ENCODE measurements around the gene POLN.

POLN gene

DNA sequence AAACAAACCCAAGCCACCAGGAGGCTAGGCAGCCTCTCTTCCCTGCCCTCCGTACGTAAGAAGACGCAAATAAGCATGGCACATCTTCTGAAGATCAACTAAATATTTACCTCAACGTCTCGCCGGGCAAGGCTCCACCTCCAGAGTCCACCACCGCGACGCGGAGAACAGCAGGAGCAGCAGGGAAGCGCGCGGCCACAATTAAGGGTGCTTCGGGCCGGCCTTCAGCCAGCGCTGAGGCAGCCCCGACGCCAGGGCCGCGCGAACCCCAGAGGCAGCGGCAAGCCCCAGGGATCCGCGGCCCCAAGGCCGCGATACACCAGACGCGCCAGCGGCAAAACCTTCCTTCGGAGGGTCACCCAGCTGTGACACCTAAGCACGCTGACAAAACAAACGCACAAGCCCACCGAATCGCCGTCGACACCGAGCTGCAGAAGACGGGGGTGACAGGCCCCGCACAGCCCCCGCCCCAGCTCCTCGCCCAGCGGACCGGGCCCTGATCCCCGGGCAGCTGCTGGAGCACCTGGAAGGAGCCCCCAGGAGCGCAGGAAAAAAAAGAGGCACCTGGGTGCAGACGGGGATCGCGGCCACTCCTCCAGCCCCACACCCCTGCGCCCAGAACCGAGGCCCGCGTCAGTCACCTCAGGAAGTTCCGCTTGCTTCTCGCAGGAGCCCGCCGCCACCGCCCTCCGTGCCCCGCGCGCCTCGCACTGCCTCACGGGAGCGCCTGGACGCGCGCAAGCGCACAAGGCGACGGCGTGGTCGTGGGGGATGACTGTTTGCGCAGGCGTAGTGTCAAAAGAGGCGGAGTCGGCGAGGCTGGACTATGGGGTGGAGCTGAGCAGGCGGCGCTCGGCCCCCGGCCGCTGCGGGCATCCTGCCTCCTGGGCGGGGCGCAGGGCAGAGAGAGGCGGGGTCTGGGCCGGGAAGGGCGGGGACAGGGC is at the start of gene POLN, which contains the start of gene HAUS3:
Gene POLN, minus strand, starts transcription at position 712 of the 944 bp plus-strand sequence. CDS start 12,890 bp downstream, outside the sequence.
Gene HAUS3, minus strand, starts transcription at position 712 of the 944 bp plus-strand sequence. CDS start 1,175 bp downstream, outside the sequence.
- Mint-ChIP-seq H3K27me3 (ENCODE audit: low read depth) (no peaks in the 10 kb centered on the region), H3K27ac (peak within 1 kb of the TSS in 2 of 3 experiments; percentile 1 to 52), H3K4me3 (peak within 1 kb of the TSS; percentile 88 to 92 (median 89)), H3K4me1 (peaks cover 51% of the 10 kb centered on the region), H3K9me3 (no peaks in the 10 kb centered on the region), H3K36me3 (ENCODE audit: low read depth) (peaks cover 10% of the 10 kb centered on the region)
- peak in 1 of 3 experiments; percentile 8 for TF ChIP-seq CTCF (IDR thresholded peaks at IDR 0.05; ENCODE audit: unreplicated experiment in 3 of 3)

- Mint-ChIP-seq H3K27ac (peak overlapping the region in 2 of 3 experiments; percentile 51 to 52), H3K4me3 (no peak overlapping the region), H3K27me3 (ENCODE audit: low read depth) (peaks cover 9% of the 10 kb centered on the region), H3K36me3 (ENCODE audit: low read depth) (no peaks in the 10 kb centered on the region), H3K4me1 (peaks cover 32% of the 10 kb centered on the region), H3K9me3 (no peaks in the 10 kb centered on the region)
- TF ChIP-seq CTCF (IDR thresholded peaks at IDR 0.05; ENCODE audit: unreplicated experiment in 3 of 3) = no peak
Measured at GRCh38 chr4:2290974-2291704, 49.2 kb upstream of the POLN start.

- H3K9me3 Mint-ChIP-seq = no peaks in the 10 kb centered on the region
- H3K36me3 Mint-ChIP-seq (ENCODE audit: low read depth) = no peaks in the 10 kb centered on the region
- no peak overlapping the region for H3K4me3 Mint-ChIP-seq
- H3K27me3 Mint-ChIP-seq (ENCODE audit: low read depth) = peaks cover 9% of the 10 kb centered on the region
- TF ChIP-seq CTCF (IDR thresholded peaks at IDR 0.05; ENCODE audit: unreplicated experiment in 3 of 3) = no peak
- H3K27ac Mint-ChIP-seq = peak overlapping the region in 1 of 3 experiments; percentile 52
- H3K4me1 Mint-ChIP-seq = peaks cover 32% of the 10 kb centered on the region
Measured at GRCh38 chr4:2290488-2290887, 48.6 kb upstream of the POLN start.

DNA sequence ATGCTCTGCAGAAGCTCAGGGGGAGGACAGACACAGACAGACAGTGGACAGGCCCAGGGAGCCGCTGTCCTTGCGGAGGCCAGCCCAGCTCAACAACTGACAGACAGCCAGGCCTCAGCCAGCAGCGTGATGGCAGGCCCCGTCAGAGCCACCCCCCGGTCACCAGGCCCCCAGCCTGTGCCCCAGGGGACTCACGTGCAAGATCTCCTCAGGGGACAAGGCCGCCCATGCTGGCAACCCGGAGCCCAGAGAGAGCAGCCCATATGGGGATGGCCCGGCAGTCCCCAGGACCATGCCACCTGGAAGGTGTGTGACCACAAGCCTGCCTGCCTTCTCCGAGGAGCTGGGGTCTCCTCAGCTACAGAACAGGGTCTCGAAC is 48.0 kb upstream of the POLN start:
- H3K27me3 Mint-ChIP-seq (ENCODE audit: low read depth) = peaks cover 9% of the 10 kb centered on the region
- no peak overlapping the region for H3K4me3 Mint-ChIP-seq
- no peaks in the 10 kb centered on the region for H3K36me3 Mint-ChIP-seq (ENCODE audit: low read depth)
- H3K9me3 Mint-ChIP-seq = no peaks in the 10 kb centered on the region
- no peak for TF ChIP-seq CTCF (IDR thresholded peaks at IDR 0.05; ENCODE audit: unreplicated experiment in 3 of 3)
- no peak overlapping the region for H3K27ac Mint-ChIP-seq
- peaks cover 32% of the 10 kb centered on the region for H3K4me1 Mint-ChIP-seq

GRCh38 chr4:2289311-2289954 is 47.5 kb upstream of the POLN start:
- Mint-ChIP-seq H3K4me3 (no peak overlapping the region), H3K27ac (no peak overlapping the region), H3K4me1 (peaks cover 32% of the 10 kb centered on the region), H3K9me3 (no peaks in the 10 kb centered on the region), H3K36me3 (ENCODE audit: low read depth) (no peaks in the 10 kb centered on the region), H3K27me3 (ENCODE audit: low read depth) (peaks cover 9% of the 10 kb centered on the region)
- TF ChIP-seq CTCF (IDR thresholded peaks at IDR 0.05; ENCODE audit: unreplicated experiment in 3 of 3) = no peak

Measured in nephron (organoid).